Measurements from ENCODE around the gene DAB2. TPM values are rescaled to one million over a fixed set of nuclear protein-coding genes. Genes with fewer than 3 reads are reported as not detected.

DAB2 gene
- total RNA-seq, 2 experiments from 2014 or later: 0.16 TPM; not detected in 1

DNA sequence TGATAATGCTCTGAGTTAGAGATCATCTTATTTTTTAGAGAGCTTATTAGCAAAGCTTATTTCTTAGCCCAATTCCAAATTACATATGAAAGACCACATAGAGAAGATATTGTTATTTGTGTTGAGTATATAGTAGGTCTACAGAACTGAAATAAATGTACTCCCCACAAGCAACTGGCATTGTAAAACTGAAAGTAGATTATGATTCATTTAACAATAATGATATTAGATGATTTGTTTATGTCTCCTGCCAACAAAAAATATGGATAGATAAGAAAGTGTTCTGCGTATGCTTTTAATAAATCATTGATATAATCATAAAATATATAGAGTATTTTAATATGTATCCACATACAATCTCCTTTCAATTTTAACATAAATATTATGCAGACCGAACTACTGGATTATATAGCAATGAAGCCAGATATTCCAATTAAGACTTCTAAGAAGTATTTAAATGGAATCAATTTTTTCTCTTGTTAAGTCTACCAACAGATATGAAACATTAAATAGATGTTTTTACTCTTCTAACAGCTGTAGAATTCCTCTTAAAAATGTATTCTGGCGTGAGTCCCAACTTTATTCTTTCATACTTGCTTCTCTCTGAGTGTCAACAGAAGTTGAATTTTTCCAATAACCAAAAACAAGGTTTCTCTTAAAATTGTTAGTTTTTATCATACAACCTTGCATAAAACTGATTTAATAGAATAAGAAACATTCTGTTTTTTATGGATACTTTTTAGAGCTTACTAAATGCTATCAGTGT, 15.6 kb upstream of the DAB2 start:
- Mint-ChIP-seq H3K9me3 (no peaks in the 10 kb centered on the region), H3K27me3 (no peaks in the 10 kb centered on the region), H3K4me1 (ENCODE audit: low read depth) (peaks cover 2% of the 10 kb centered on the region), H3K4me3 (no peak overlapping the region), H3K36me3 (ENCODE audit: low read depth) (no peaks in the 10 kb centered on the region), H3K27ac (no peak overlapping the region)
- POLR2A ChIA-PET: interaction anchor here (1.1 kb wide), 1 partner anchor 14 kb away, joined by 3 read pairs; no protein-coding TSS in a partner anchor
- intact Hi-C loops (cut with micrococcal nuclease): no loop called here
- DNase-seq: no peak
- no peak for ATAC-seq
- TF ChIP-seq, protein P1, sequence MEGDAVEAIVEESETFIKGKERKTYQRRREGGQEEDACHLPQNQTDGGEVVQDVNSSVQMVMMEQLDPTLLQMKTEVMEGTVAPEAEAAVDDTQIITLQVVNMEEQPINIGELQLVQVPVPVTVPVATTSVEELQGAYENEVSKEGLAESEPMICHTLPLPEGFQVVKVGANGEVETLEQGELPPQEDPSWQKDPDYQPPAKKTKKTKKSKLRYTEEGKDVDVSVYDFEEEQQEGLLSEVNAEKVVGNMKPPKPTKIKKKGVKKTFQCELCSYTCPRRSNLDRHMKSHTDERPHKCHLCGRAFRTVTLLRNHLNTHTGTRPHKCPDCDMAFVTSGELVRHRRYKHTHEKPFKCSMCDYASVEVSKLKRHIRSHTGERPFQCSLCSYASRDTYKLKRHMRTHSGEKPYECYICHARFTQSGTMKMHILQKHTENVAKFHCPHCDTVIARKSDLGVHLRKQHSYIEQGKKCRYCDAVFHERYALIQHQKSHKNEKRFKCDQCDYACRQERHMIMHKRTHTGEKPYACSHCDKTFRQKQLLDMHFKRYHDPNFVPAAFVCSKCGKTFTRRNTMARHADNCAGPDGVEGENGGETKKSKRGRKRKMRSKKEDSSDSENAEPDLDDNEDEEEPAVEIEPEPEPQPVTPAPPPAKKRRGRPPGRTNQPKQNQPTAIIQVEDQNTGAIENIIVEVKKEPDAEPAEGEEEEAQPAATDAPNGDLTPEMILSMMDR (IDR thresholded peaks at IDR 0.05): no peak
- CTCF ChIA-PET: interaction anchor here (1.2 to 2.2 kb wide), 3 partner anchors 12 to 17 kb away, joined by 3 to 4 read pairs (median 4); partner anchors contain the start of gene DAB2

DNA sequence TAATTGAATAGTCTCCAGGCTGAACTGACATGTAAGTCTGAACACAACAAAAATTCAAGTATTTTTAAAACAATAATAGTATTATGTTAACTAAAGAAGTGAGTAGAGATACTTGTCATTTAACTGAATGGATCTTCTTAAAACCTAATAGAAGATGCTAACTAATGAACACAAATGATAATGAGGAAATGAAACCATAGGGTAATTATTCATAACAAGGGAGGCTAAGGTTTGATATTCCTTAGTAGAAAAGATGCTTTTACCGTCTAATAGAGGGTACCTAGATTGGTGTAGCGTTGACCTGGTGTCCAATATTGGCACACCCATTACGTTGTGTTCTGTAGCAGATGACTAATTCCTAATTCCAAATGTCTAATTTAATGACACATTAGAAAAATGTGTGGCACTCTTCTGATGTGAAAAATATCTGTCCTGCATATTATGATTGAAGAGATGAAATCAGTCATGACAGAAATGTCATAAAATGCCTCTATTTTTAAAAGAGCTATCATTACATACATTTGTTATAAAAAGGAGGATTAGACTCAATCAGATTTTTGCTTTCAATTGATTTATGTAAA, 14.9 kb upstream of the DAB2 start:
- H3K36me3 Mint-ChIP-seq (ENCODE audit: low read depth): no peaks in the 10 kb centered on the region

DNA sequence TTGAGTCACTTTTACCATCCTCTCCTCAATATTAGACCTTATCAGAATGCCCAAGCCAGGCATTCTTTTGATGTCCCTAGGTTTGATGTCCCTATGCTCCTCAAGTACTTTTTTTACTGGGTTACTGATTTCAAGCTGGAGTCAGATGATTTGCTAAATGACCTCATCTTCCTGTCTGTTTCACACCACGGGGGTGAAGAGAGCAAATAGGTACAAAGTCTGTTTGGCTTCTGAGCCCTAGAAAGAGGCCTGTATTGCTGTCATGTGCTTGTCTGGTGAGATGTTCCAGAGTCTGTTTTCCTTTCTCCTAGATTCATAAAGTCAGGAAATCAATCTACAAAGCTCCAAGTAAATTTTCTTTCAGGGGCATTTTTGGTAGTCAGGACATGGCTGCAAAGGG, 12.7 kb upstream of the DAB2 start:
- DNase-seq (no peak), ATAC-seq (no peak)
- TF ChIP-seq, protein P1 (IDR thresholded peaks at IDR 0.05): no peak
- Mint-ChIP-seq H3K36me3 (ENCODE audit: low read depth) (no peaks in the 10 kb centered on the region), H3K4me3 (no peak overlapping the region), H3K9me3 (no peaks in the 10 kb centered on the region), H3K27ac (no peak overlapping the region), H3K27me3 (peaks cover 2% of the 10 kb centered on the region), H3K4me1 (ENCODE audit: low read depth) (peaks cover 2% of the 10 kb centered on the region)
- intact Hi-C loops (cut with micrococcal nuclease): no loop called here
- CTCF ChIA-PET: no interaction called here
- POLR2A ChIA-PET: no interaction called here

More for the DNA sequence above, 14.9 kb upstream of the DAB2 start:
- Mint-ChIP-seq H3K27ac (no peak overlapping the region), H3K27me3 (no peaks in the 10 kb centered on the region), H3K4me3 (no peak overlapping the region), H3K9me3 (no peaks in the 10 kb centered on the region), H3K4me1 (ENCODE audit: low read depth) (peaks cover 2% of the 10 kb centered on the region)
- CTCF ChIA-PET: no interaction called here
- ATAC-seq (no peak), DNase-seq (no peak)
- POLR2A ChIA-PET: no interaction called here
- TF ChIP-seq, protein P1 (IDR thresholded peaks at IDR 0.05): no peak
- intact Hi-C loops (cut with micrococcal nuclease): no loop called here

DNA sequence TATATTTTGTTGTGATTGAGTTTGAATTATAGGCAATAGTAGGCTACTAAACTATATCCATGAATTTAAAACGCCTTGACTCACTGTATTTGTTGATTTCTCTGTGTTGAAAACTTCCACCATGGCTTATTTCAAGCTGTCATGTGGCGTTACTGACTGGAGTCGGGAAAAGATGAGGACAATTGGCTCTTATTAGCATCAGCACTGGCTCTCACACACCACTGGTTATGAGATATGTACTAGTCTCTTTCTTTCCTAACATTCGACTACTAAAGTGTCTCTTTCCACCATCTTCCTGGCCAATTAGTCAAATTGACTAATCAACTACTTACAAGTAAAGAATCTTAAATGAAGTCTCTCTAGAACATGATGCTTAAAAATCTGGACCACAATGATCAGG, 9.1 kb upstream of the DAB2 start:
- H3K27me3 Mint-ChIP-seq: peaks cover 3% of the 10 kb centered on the region
- DNase-seq (no peak), ATAC-seq (no peak)
- TF ChIP-seq, protein P1 (IDR thresholded peaks at IDR 0.05): no peak
- no peaks in the 10 kb centered on the region for H3K9me3 Mint-ChIP-seq
- H3K4me3 Mint-ChIP-seq: no peak overlapping the region
- H3K27ac Mint-ChIP-seq: no peak overlapping the region
- intact Hi-C loops (cut with micrococcal nuclease): no loop called here
- peaks cover 2% of the 10 kb centered on the region for H3K4me1 Mint-ChIP-seq (ENCODE audit: low read depth)
- POLR2A ChIA-PET: no interaction called here
- CTCF ChIA-PET: interaction anchor here (1.1 kb wide), 1 partner anchor 9 kb away, joined by 6 read pairs; the partner anchor contains the start of gene DAB2
- no peaks in the 10 kb centered on the region for H3K36me3 Mint-ChIP-seq (ENCODE audit: low read depth)
